ENCODE data around the gene MALAT1.
A peak's percentile ranks its signal among the peaks of the same experiment; 100 is the strongest.
"Not testable (repeated sequence)": the region's sequence is repeated elsewhere in the genome, so short reads cannot be mapped to it uniquely, and the experiment has no call there.

Gene MALAT1

GRCh38 chr11:65498977-65499712, at the start of gene MALAT1:
MALAT1 (plus strand) TSS chr11:65499045.
- peak; percentile 98 for DNase-seq

GRCh38 chr11:65451301-65451700, 47.5 kb upstream of the MALAT1 start:
- not testable (repeated sequence) for DNase-seq

- DNase-seq, result not testable (repeated sequence)
These were observed 46.6 kb upstream of the MALAT1 start for GRCh38 chr11:65452259-65452658.

- no peak for DNase-seq
These were observed 45.9 kb upstream of the MALAT1 start for GRCh38 chr11:65452806-65453490.

GRCh38 chr11:65454311-65454695, 44.5 kb upstream of the MALAT1 start:
- no peak for DNase-seq

- peak; percentile 87 for DNase-seq
These were observed 44.0 kb upstream of the MALAT1 start for GRCh38 chr11:65454696-65455456.

- no peak for DNase-seq
These were observed 42.4 kb upstream of the MALAT1 start for GRCh38 chr11:65456418-65456817.

GRCh38 chr11:65459552-65459951, 39.3 kb upstream of the MALAT1 start:
- no peak for DNase-seq

- not testable (repeated sequence) for DNase-seq
These were observed 33.4 kb upstream of the MALAT1 start for GRCh38 chr11:65465471-65465870.

- DNase-seq, result not testable (repeated sequence)
These were observed 31.5 kb upstream of the MALAT1 start for GRCh38 chr11:65467306-65467705.

GRCh38 chr11:65468874-65469333, 29.9 kb upstream of the MALAT1 start:
- peak; percentile 93 for DNase-seq

- no peak for DNase-seq
These were observed 28.3 kb upstream of the MALAT1 start for GRCh38 chr11:65470433-65471049.

- peak; percentile 82 for DNase-seq
These were observed 27.4 kb upstream of the MALAT1 start for GRCh38 chr11:65471447-65471891.

GRCh38 chr11:65472588-65473277, 26.1 kb upstream of the MALAT1 start:
- DNase-seq, result not testable (repeated sequence)

- DNase-seq, result peak; percentile 34
These were observed 25.5 kb upstream of the MALAT1 start for GRCh38 chr11:65473278-65473860.

GRCh38 chr11:65474864-65475263, 24.0 kb upstream of the MALAT1 start:
- DNase-seq, result peak; percentile 83

GRCh38 chr11:65476632-65477148, 22.2 kb upstream of the MALAT1 start:
- no peak for DNase-seq

GRCh38 chr11:65477149-65477965, 21.5 kb upstream of the MALAT1 start:
- peak; percentile 98 for DNase-seq

GRCh38 chr11:65478388-65479183, 20.3 kb upstream of the MALAT1 start:
- DNase-seq, result peak; percentile 22
